Loucy (cell line): ENCODE data around the gene DCLRE1C.

Experiments used
- EZH2phosphoT487 ChIP-seq: fragments of 200-600 bp; IDR thresholded peaks from 2 replicates; pipeline ENCODE4 v1.6.1; 2018; ENCODE audit warnings: antibody characterized with exemption, mild to moderate bottlenecking, moderate library complexity, borderline replicate concordance
- TF ChIP-seq, protein P1 (sequence below): fragments of 200-600 bp; sonication (generic); conservative IDR thresholded peaks from 2 replicates; pipeline ENCODE4 v1.5.1; 2014; ENCODE audit warnings: mild to moderate bottlenecking, antibody characterized with exemption, low read length

DNA sequence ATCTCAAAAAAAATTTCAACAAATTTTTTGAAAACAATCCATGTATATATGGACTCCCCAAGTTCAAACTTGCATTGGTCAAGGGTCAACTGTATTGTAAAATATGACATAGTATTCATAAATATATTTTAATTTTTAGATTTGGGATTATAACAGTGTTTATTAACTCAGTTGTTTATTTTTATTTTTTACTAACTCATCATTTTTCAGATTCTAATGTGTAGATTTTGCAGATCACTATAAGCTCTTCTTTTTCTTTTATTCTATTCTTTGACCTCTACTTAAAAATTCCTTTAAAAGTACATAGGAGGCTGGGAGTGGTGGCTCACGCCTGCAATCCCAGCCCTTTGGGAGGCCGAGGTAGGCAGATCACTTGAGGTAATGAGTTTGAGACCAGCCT, 14.0 kb upstream of the DCLRE1C start:
- TF ChIP-seq, protein P1, sequence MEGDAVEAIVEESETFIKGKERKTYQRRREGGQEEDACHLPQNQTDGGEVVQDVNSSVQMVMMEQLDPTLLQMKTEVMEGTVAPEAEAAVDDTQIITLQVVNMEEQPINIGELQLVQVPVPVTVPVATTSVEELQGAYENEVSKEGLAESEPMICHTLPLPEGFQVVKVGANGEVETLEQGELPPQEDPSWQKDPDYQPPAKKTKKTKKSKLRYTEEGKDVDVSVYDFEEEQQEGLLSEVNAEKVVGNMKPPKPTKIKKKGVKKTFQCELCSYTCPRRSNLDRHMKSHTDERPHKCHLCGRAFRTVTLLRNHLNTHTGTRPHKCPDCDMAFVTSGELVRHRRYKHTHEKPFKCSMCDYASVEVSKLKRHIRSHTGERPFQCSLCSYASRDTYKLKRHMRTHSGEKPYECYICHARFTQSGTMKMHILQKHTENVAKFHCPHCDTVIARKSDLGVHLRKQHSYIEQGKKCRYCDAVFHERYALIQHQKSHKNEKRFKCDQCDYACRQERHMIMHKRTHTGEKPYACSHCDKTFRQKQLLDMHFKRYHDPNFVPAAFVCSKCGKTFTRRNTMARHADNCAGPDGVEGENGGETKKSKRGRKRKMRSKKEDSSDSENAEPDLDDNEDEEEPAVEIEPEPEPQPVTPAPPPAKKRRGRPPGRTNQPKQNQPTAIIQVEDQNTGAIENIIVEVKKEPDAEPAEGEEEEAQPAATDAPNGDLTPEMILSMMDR, result no peak
- TF ChIP-seq EZH2phosphoT487, result no peak
